Sigmoid colon (tissue), 4 donors: Measurements from ENCODE around the gene DAPK1.

Experiments
- POLR2AphosphoS5 ChIP-seq, 4 donors: sonication (generic); formaldehyde crosslinking; IDR thresholded peaks; one replicate each; pipeline ENCODE4 v1.6.1; 2017; ENCODE audit warnings: antibody characterized with exemption in 4 of 4
- TF ChIP-seq, protein P1 (sequence below), 4 experiments: fragments of 450-650 bp in 3 of 4; fragments of 200-600 bp in 1 of 4; IDR thresholded peaks; one replicate each; pipeline ENCODE4 v1.5.1; 2016 to 2019; ENCODE audit warnings: antibody characterized with exemption in 4 of 4, mild to moderate bottlenecking in 3 of 4, moderate library complexity in 2 of 4

DNA sequence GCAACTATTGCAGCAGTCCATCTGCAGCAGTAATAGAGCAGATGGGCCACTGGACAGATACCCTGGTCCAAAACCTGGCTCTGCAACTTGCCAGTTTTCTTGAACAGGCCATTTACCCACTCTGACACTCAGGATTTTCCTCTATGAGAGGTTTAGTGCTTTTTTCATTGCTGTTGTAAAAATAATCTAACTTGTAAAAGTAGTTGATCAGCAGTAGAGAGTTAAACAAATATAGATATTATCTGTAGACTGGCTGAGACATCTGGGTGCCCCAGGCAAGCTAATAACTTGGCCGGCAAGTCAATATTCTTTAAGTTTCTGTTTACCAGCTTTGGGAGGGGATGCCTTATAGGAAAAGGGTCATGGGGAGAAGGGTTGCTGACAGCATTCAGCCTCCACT is 4.1 kb downstream of the DAPK1 start:
- TF ChIP-seq, protein P1, sequence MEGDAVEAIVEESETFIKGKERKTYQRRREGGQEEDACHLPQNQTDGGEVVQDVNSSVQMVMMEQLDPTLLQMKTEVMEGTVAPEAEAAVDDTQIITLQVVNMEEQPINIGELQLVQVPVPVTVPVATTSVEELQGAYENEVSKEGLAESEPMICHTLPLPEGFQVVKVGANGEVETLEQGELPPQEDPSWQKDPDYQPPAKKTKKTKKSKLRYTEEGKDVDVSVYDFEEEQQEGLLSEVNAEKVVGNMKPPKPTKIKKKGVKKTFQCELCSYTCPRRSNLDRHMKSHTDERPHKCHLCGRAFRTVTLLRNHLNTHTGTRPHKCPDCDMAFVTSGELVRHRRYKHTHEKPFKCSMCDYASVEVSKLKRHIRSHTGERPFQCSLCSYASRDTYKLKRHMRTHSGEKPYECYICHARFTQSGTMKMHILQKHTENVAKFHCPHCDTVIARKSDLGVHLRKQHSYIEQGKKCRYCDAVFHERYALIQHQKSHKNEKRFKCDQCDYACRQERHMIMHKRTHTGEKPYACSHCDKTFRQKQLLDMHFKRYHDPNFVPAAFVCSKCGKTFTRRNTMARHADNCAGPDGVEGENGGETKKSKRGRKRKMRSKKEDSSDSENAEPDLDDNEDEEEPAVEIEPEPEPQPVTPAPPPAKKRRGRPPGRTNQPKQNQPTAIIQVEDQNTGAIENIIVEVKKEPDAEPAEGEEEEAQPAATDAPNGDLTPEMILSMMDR (IDR thresholded peaks at IDR 0.05) = no peak
- no peak for TF ChIP-seq POLR2AphosphoS5 (IDR thresholded peaks at IDR 0.05)
